ENCODE data around the gene OR5D16. TPM values are rescaled to one million over a fixed set of nuclear protein-coding genes. Genes with fewer than 3 reads are reported as not detected.

The OR5D16 gene
- total RNA-seq (2014; rRNA removed; shearing (Covaris generic)) = not detected in 2 replicates

DNA sequence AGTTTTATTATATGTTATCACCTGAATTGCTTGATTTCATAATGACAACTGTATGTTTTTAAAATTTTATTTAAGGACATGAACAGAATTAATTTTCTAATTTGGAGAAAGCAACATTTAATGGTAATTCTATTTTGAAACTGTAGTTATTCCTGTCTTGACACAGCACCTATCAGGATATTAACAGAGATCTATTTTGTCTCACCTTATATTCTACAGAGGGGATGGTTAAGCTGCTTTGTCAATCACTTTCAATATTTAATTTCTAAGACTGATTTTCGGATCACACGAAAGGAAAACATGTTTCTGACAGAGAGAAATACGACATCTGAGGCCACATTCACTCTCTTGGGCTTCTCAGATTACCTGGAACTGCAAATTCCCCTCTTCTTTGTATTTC is at the start of gene OR5D16:
OR5D16 (plus strand) TSS at position 301 of the 400 bp plus-strand sequence; CDS start at position 301, 0 bp downstream.

DNA sequence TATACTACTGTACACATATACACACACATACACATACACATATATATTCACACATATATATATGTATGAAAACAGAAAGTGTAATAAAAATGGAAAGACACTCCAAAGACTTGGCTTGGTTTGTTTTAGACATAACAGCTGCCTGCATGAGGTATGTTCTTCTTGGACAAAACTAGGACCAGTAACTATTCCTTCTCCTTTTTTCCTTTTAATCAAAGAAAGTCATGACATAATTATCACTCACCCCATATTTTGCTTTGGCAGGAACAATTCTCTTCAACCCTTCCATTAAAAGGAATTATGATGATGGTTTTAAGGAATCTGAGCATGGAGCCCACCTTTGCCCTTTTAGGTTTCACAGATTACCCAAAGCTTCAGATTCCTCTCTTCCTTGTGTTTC is 43.3 kb upstream of the OR5D16 start, which contains the start of gene OR5D14:
OR5D14 (plus strand) TSS at position 301 of the 400 bp plus-strand sequence; CDS start at position 301, 0 bp downstream.

DNA sequence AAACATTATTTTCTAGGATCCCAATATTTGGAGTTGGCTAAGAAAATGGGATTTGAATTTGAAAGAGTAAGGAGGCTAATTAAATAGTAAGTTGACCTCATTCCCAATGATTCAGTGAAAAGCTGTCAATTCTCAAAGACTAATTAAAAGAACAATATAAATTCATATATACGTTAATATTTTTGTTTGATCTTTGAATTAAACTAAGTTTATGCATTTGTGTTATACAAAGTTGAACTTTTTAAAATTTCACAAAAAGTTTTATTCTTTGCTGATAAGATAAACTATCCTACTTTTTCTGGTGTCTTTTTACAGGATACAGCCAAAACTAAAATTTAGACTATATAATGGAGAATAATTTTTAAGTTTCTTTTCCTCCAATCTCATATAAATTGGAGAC is 27.5 kb upstream of the OR5D16 start, which contains the start of gene OR5L1:
OR5L1 (plus strand) TSS at position 301 of the 400 bp plus-strand sequence. CDS start 100 bp downstream, outside the sequence.

DNA sequence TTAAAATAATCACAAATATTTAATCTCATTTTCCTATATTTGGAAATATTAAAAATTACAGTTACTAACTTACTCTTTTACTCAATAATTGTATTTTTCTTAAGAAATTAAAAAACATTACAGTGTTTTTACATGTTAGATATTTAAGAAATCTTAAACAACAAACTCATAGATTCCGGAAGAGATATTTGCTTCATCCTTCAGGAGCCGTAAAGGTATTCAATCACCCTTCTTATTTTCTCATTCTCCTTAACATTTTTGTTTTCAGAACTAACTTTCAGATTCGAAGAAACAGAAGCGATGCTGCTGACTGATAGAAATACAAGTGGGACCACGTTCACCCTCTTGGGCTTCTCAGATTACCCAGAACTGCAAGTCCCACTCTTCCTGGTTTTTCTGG is 19.2 kb upstream of the OR5D16 start, which contains the start of gene OR5D18:
OR5D18 (plus strand) TSS at position 301 of the 400 bp plus-strand sequence; CDS start at position 301, 0 bp downstream.

DNA sequence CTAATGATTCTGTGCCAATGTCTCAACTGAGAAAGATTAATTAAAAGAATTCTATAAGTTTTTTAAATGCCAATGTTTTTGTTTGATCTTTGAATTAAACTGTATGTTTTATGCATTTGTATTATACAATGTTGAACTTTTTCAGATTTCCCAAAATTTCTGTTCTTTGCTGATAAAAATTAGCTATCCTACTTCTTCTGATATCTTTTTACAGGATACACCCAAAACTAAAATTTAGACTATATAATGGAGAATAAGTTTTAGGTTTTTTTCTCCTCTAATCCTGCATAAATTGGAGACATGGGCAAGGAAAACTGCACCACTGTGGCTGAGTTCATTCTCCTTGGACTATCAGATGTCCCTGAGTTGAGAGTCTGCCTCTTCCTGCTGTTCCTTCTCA is 11.6 kb upstream of the OR5D16 start, which contains the start of gene OR5L2:
OR5L2 (plus strand) TSS at position 301 of the 400 bp plus-strand sequence; CDS start at position 301, 0 bp downstream.

DNA sequence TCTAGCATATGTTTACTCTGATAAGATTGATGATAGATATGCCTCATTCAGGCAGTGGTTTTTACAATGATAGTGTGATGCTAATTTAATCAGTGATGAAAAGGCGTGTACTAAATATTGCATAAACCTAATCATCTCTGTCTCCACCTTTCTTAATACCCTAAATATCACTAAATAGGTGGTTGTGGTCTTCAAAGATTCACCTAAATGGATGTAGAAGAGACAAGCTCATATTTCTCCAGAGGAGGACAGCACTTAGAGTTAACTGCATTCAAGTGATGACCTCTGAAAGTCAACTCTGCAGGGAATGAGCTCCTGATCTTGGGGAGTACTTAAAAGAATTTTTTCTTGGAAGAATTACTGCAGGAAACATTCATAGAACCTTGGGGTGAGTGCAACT is 44.4 kb downstream of the OR5D16 start, which contains the start of gene TRIM51:
TRIM51 (plus strand) TSS at position 301 of the 400 bp plus-strand sequence. CDS start 2,132 bp downstream, outside the sequence.

Small RNA genes within 50 kb of the gene (small RNA-seq; reads per million reads assigned to genes)
- gene AC036111.3 = not detected

Other genes with a start within 250 kb of the OR5D16 start
- gene OR4C11, start 231.1 kb upstream of the OR5D16 start, total RNA-seq (2014; rRNA removed; shearing (Covaris generic)) = not detected in 2 replicates
- gene OR4P4, start 203.6 kb upstream of the OR5D16 start, total RNA-seq (2014; rRNA removed; shearing (Covaris generic)) = not detected in 2 replicates
- gene OR4S2, start 190.4 kb upstream of the OR5D16 start, total RNA-seq (2014; rRNA removed; shearing (Covaris generic)) = not detected in 2 replicates
- gene OR4C6, start 176.6 kb upstream of the OR5D16 start, total RNA-seq (2014; rRNA removed; shearing (Covaris generic)) = not detected in 2 replicates
- gene OR5D13, start 65.3 kb upstream of the OR5D16 start, total RNA-seq (2014; rRNA removed; shearing (Covaris generic)) = not detected in 2 replicates
- gene OR5D14, start 43.2 kb upstream of the OR5D16 start, total RNA-seq (2014; rRNA removed; shearing (Covaris generic)) = not detected in 2 replicates
- not detected in 2 replicates for gene OR5L1, start 27.4 kb upstream of the OR5D16 start, total RNA-seq (2014; rRNA removed; shearing (Covaris generic))
- not detected in 2 replicates for gene OR5D18, start 19.1 kb upstream of the OR5D16 start, total RNA-seq (2014; rRNA removed; shearing (Covaris generic))
- gene OR5L2, start 11.5 kb upstream of the OR5D16 start, total RNA-seq (2014; rRNA removed; shearing (Covaris generic)) = not detected in 2 replicates
- 1.0 and 1.2 TPM in 2 replicates for gene TRIM51, start 44.5 kb downstream of the OR5D16 start, total RNA-seq (2014; rRNA removed; shearing (Covaris generic))
- not detected in 2 replicates for gene OR5W2, start 75.8 kb downstream of the OR5D16 start, total RNA-seq (2014; rRNA removed; shearing (Covaris generic))
- not detected in 2 replicates for gene OR5I1, start 97.6 kb downstream of the OR5D16 start, total RNA-seq (2014; rRNA removed; shearing (Covaris generic))
- gene OR10AG1, start 131.2 kb downstream of the OR5D16 start, total RNA-seq (2014; rRNA removed; shearing (Covaris generic)) = not detected in 2 replicates
- not detected in 2 replicates for gene OR5F1, start 155.9 kb downstream of the OR5D16 start, total RNA-seq (2014; rRNA removed; shearing (Covaris generic))
- not detected in 2 replicates for gene OR5AS1, start 188.9 kb downstream of the OR5D16 start, total RNA-seq (2014; rRNA removed; shearing (Covaris generic))